ENCODE measurements around the gene TMX1.

Gene TMX1

DNA sequence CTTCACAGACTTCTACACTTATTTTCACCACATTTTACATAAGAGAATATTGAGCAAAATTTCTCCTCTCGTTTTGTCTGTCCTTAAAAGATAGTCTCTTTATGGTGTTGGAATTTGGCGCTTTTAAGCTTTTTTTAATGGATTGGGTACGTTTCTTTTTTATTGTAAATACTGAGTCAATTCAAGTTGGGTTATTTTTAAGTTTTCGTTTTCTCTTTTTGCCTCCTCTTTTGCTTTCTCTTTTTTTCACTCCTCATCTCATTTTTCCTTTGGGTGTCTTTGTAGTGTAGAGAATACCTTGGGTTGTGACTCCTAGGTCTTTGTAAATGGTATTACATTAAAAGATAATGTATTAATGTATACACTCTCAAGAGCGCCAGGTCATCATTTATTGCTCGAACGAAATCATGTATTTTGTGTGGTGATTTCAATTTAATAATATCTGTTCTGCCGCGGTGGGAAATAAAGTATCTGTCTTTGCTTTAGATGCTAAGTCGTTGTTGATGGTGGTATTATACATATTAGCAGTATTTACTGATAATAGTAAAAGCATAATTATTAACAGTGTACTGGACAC is 845 bp downstream of the TMX1 start:
- no peak for DNase-seq (ENCODE audit: extremely low read depth, low read depth)

DNA sequence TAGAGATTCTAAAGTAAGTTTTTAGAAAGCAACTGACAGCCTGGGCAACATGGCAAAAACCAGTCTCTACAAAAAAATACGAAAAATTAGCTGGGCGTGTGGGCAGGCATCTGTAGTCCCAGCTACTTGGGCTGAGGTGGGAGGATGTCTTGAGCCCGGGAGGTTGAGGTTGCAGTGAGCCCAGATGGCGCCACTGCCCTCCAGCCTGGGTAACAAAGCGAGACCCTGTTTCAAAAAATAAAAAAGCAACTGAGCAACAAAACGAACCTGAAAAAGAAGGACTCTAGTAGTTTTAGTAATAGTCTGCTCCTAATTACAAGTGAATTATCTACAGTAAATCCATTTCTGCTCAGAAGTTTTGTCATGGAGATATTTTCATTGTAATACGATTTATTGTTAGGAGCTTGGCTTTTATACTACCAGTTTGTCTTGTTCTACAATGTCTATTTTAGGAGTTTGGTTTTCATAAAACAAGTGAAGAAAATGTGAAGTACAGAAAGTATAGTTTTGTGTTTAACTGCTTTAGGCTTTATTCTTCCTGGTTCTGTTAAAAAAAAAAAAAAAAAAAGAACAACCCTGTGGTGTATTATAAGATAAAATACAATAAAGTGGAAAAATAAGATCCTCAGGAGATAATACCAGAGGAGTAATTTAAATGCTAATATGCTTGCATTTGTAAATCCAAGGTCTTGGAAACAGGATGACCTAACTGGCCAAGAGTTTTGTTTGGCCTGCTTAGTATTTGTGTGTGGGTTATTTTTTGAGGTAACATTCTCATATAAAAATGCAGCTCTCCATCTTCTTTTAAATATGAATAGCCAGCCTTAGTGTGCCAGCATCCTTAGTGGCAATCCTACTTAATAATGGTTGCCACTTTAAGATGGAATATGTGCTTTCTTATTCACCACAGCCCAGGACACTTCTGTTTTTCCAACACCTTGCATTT is 2.8 kb downstream of the TMX1 start:
- peak overlapping the region; percentile 79; the same call in 1 of the 2 replicates for H3K4me3 ChIP-seq (replicated peaks; ENCODE audit: low read depth, low read length)
- DNase-seq (ENCODE audit: extremely low read depth, low read depth), result no peak
- TF ChIP-seq, protein P1, sequence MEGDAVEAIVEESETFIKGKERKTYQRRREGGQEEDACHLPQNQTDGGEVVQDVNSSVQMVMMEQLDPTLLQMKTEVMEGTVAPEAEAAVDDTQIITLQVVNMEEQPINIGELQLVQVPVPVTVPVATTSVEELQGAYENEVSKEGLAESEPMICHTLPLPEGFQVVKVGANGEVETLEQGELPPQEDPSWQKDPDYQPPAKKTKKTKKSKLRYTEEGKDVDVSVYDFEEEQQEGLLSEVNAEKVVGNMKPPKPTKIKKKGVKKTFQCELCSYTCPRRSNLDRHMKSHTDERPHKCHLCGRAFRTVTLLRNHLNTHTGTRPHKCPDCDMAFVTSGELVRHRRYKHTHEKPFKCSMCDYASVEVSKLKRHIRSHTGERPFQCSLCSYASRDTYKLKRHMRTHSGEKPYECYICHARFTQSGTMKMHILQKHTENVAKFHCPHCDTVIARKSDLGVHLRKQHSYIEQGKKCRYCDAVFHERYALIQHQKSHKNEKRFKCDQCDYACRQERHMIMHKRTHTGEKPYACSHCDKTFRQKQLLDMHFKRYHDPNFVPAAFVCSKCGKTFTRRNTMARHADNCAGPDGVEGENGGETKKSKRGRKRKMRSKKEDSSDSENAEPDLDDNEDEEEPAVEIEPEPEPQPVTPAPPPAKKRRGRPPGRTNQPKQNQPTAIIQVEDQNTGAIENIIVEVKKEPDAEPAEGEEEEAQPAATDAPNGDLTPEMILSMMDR (IDR thresholded peaks at IDR 0.05; ENCODE audit: low read depth, low read length, missing control alignments), result no peak

More for the DNA sequence above, 845 bp downstream of the TMX1 start:
- TF ChIP-seq, protein P1 (IDR thresholded peaks at IDR 0.05; ENCODE audit: low read depth, low read length, missing control alignments), result no peak
- H3K4me3 ChIP-seq (replicated peaks; ENCODE audit: low read depth, low read length), result peak overlapping the region; percentile 79

DNA sequence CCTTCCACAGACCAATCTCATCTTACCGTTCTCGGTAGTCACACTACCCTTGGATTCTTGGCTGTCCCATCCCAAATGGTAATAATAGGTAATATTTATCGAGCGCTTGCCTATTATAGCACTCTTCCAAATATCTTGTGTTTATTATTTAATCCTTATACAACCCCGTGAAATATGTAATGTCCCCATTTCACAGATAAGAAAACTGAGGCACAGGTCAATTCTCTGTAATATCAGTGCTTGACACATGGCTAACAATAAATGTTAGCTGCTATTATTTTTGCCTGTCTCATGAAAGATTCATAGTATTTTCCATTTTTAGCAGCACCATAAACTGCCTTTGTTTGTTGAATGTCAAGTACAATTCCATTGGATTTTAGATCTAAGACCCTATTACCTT is 4.5 kb downstream of the TMX1 start:
- TF ChIP-seq, protein P1 (IDR thresholded peaks at IDR 0.05; ENCODE audit: low read depth, low read length, missing control alignments), result no peak
- H3K4me3 ChIP-seq (replicated peaks; ENCODE audit: low read depth, low read length), result no peak overlapping the region
- DNase-seq (ENCODE audit: extremely low read depth, low read depth), result no peak

DNA sequence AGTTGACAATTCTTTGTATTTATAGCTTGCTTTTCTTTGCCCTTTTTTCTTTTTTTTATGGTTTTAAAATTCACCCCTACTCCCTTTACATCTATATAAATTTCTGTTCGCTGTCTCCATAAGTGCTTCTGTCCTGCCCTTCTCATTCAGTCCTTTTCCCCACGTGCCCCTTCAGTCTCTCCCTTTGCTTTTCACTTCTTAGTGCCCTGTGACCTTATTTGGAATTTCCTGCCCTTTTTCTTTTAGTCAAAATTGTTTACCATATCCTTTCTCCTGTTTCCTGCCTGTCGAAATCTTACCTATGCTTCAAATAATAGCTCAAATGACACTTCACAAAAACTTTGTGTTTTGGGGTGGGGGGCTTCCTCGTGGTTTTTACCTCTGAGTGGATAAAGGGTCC is 6.0 kb downstream of the TMX1 start:
- TF ChIP-seq, protein P1 (IDR thresholded peaks at IDR 0.05; ENCODE audit: low read depth, low read length, missing control alignments), result no peak
- DNase-seq (ENCODE audit: extremely low read depth, low read depth), result no peak
- no peak overlapping the region for H3K4me3 ChIP-seq (replicated peaks; ENCODE audit: low read depth, low read length)

DNA sequence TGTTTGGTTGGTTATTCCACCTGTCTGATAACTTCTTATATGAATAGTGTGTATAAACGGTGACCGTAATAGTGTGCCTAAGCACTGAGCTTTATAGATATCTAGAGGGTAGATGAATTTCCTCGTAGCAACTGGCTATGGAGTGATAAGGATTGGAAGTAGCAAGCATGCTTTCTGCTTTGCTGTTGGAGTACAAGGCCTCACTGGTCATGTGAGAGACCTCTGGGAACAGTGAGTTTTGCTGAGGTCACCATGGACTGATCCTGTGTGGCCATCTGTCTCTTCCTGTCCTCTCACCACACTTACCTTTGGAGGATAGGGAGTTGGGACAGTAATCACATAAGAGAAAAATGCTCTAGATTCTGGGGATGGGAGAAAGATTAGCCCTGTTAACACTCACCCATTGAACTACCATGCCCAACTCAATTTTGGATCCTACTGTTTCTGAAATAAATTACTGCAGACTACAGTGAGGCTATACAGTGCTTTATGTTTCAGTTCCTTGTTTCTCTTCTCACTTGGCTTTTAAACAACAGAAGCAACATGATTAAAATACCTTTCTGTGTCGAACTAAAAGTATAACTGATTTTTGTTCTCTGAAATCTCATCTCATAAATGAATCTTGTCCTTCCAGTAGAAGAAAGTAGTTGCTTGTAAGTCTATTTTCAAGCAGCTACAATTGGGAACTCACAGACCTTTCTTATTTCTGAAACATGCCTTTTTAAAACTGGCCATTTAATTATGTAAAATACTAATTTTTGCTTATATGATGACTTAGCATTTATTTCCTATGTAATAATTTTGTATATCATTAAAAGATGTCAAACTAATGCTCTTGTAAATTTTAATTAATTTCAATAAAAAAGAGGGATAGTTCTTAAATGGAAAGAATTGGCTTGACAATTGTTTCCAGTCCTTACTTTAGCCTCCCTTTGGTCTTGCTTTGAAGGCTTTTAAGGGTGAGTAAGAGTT is 8.3 kb downstream of the TMX1 start:
- TF ChIP-seq, protein P1 (IDR thresholded peaks at IDR 0.05; ENCODE audit: low read depth, low read length, missing control alignments), result no peak
- no peak for DNase-seq (ENCODE audit: extremely low read depth, low read depth)
- H3K4me3 ChIP-seq (replicated peaks; ENCODE audit: low read depth, low read length), result no peak overlapping the region

DNA sequence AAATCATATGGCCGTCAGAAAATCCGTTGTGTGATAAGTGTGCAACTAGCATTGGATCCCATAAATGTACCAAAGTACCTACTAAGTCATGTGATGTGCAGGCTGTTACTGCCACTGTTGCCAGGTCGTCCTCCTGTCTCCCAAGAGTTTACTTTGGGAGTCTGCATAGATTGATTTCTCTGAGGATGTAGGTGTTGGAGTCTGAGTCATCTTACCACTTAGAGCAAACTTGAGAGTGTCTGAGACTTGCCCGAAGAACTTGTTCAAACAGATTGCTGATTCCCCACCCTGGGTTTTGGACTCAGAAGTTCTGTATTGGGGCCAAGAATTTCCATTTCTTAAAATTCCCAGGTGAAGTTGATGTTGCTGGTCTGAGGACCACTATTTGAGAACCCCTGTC is 11.4 kb downstream of the TMX1 start:
- no peak for DNase-seq (ENCODE audit: extremely low read depth, low read depth)
- TF ChIP-seq, protein P1 (IDR thresholded peaks at IDR 0.05; ENCODE audit: low read depth, low read length, missing control alignments), result no peak
- H3K4me3 ChIP-seq (replicated peaks; ENCODE audit: low read depth, low read length), result no peak overlapping the region
